HepG2 (cell line): Measurements from ENCODE around the gene NEDD8. TPM values are rescaled to one million over a fixed set of nuclear protein-coding genes. Genes with fewer than 3 reads are reported as not detected.

ENCODE experiments used
- CSRNP2 ChIP-seq: sonication (generic); formaldehyde crosslinking; conservative IDR thresholded peaks from 2 replicates; pipeline ENCODE4 v1.8.0; 2022; ENCODE audit warnings: low read depth, missing genetic modification reagents
- ELF1 ChIP-seq: sonication (generic); formaldehyde crosslinking; IDR thresholded peaks from 2 replicates; pipeline ENCODE4 v1.4.0; 2020; ENCODE audit warnings: missing genetic modification reagents
- ELF3 ChIP-seq: IDR thresholded peaks from 2 replicates; pipeline ENCODE4 v1.6.1; 2016; ENCODE audit warnings: missing genetic modification reagents, missing compliant biosample characterization
- FOXK2 ChIP-seq: fragments of 450-650 bp; IDR thresholded peaks from 2 replicates; pipeline ENCODE4 v1.6.1; 2016
- MLX ChIP-seq: IDR thresholded peaks from 2 replicates; pipeline ENCODE4 v1.6.1; 2016
- MTF2 ChIP-seq: sonication (generic); formaldehyde crosslinking; IDR thresholded peaks from 2 replicates; pipeline ENCODE4 v1.5.0; 2020; ENCODE audit warnings: missing genetic modification reagents, borderline replicate concordance
- NR2F6 ChIP-seq, 2 experiments: IDR thresholded peaks; 2 replicates each; pipeline ENCODE4 v1.6.1; 2016; ENCODE audit warnings: antibody characterized with exemption in 1 of 2, mild to moderate bottlenecking in 1 of 2
- PLSCR1 ChIP-seq: sonication (generic); formaldehyde crosslinking; IDR thresholded peaks from 2 replicates; pipeline ENCODE4 v1.5.0; 2020; ENCODE audit warnings: missing genetic modification reagents, mild to moderate bottlenecking, borderline replicate concordance
- SATB2 ChIP-seq: sonication (generic); formaldehyde crosslinking; IDR thresholded peaks from 2 replicates; pipeline ENCODE4 v1.5.0; 2020; ENCODE audit warnings: missing genetic modification reagents
- ZBTB34 ChIP-seq: sonication (generic); formaldehyde crosslinking; IDR thresholded peaks from 2 replicates; pipeline ENCODE4 v1.8.0; 2022; ENCODE audit warnings: mild to moderate bottlenecking, missing genetic modification reagents
- ZNF276 ChIP-seq: sonication (generic); formaldehyde crosslinking; IDR thresholded peaks from 2 replicates; pipeline ENCODE4 v1.4.0; 2020; ENCODE audit warnings: mild to moderate bottlenecking, low read depth, missing genetic modification reagents
- ZNF570 ChIP-seq: sonication (generic); formaldehyde crosslinking; IDR thresholded peaks from 2 replicates; pipeline ENCODE4 v1.4.0; 2020; ENCODE audit warnings: mild to moderate bottlenecking, missing genetic modification reagents, borderline replicate concordance
- ZNF646 ChIP-seq: sonication (generic); formaldehyde crosslinking; IDR thresholded peaks from 2 replicates; pipeline ENCODE4 v1.9.0; 2021; ENCODE audit warnings: mild to moderate bottlenecking, missing genetic modification reagents
- ZNF674 ChIP-seq: sonication (generic); formaldehyde crosslinking; IDR thresholded peaks from 2 replicates; pipeline ENCODE4 v1.5.0; 2020; ENCODE audit warnings: low read depth, mild to moderate bottlenecking, missing genetic modification reagents
- ZSCAN30 ChIP-seq: sonication (generic); formaldehyde crosslinking; IDR thresholded peaks from 2 replicates; pipeline ENCODE4 v1.5.0; 2020; ENCODE audit warnings: mild to moderate bottlenecking, missing genetic modification reagents
- polyA plus RNA-seq, 8 experiments: library from polyadenylated mRNA; depleted of rRNA in 3 of 8; stranded (reverse) in 7 of 8; unstranded in 1 of 8; fragments of >200 nt; fragmentation: Illumina TruSeq in 4 of 8; extraction: Trizol in 4 of 8; gene quantifications; 2 replicates each; pipeline versions ENCODE4 v1.2.1 to v1.2.3, GENCODE V29; 2011 to 2016; ENCODE audit warnings: low read depth in 4 of 8, missing spikeins in 1 of 8, mixed read lengths in 1 of 8; ENCODE audit not compliant: insufficient read depth in 1 of 8
- total RNA-seq, 5 experiments: library from RNA; depleted of rRNA; stranded (reverse); fragments of >200 nt; fragmentation: Illumina TruSeq; extraction: Trizol; gene quantifications; 2 replicates each; pipeline ENCODE4 v1.2.3, GENCODE V29; 2016; ENCODE audit warnings: low read depth in 1 of 5

The NEDD8 gene
- total and polyA plus RNA-seq, 2 of the 13 experiments (the other 11 are each of a cell fraction or from before 2014, with no cell fraction given): 535 to 713 TPM

GRCh38 chr14:24271134-24271833, 39.1 kb upstream of the NEDD8 start, which contains the start of gene RABGGTA (continued):
- peak; percentile 91 for TF ChIP-seq MTF2 (CRISPR knock-in tag)
- TF ChIP-seq ZBTB34 (CRISPR knock-in tag): peak; percentile 98
- peak; percentile 88; the same call in 1 of the 2 replicates for TF ChIP-seq ZNF570
- TF ChIP-seq ZSCAN30: peak; percentile 74; the same call in 1 of the 2 replicates
- peak; percentile 99 for TF ChIP-seq ZNF674
- peak; percentile 59 for TF ChIP-seq ZNF646 (CRISPR knock-in tag)
- TF ChIP-seq CSRNP2: peak; percentile 94; the same call in 1 of the 2 replicates
- peak; percentile 99 for TF ChIP-seq ELF3 (CRISPR knock-in tag)
- peak; percentile 80; the same call in 1 of the 2 replicates for TF ChIP-seq PLSCR1 (CRISPR knock-in tag)
- TF ChIP-seq MLX (CRISPR knock-in tag): peak; percentile 90
- TF ChIP-seq NR2F6 (IDR thresholded peaks at IDR 0.05): no peak
- peak; percentile 87 for TF ChIP-seq NR2F6 (CRISPR knock-in tag; IDR thresholded peaks at IDR 0.05)
- TF ChIP-seq FOXK2: peak; percentile 73; the same call in 1 of the 2 replicates
- TF ChIP-seq ELF1 (CRISPR knock-in tag): peak; percentile 87
- TF ChIP-seq SATB2: peak; percentile 99
- peak; percentile 98 for TF ChIP-seq ZNF276 (CRISPR knock-in tag)
